Psoas muscle (tissue), 8 donors: ENCODE data around the gene SOCS7. TPM values are rescaled to one million over a fixed set of nuclear protein-coding genes. Genes with fewer than 3 reads are reported as not detected.
A peak's percentile ranks its signal among the peaks of the same experiment; 100 is the strongest.

ENCODE experiments used
- ATAC-seq, 4 donors: fragments of 200-7000 bp; cut with Tn5 transposase; one replicate each; pipeline ENCODE4 v1.9.1; 2020; ENCODE audit warnings: moderate library complexity in 3 of 4, mild to moderate bottlenecking in 2 of 4
- DNase-seq, 2 donors: peaks; one replicate each; pipeline ENCODE4 v3.0.0-alpha.2; 2020
- H3K27ac ChIP-seq: fragments of 200-600 bp; one replicate; pipeline ENCODE4 v1.8.0; 2022
- H3K27me3 ChIP-seq, 3 donors: fragments of 200-600 bp in 1 of 3; one replicate each; pipeline versions ENCODE4 v1.6.1 to v1.8.0; 2013 to 2022; ENCODE audit warnings: low read length in 2 of 3, mild to moderate bottlenecking in 2 of 3, moderate library complexity in 1 of 3; ENCODE audit not compliant: insufficient read depth in 3 of 3
- H3K36me3 ChIP-seq, 2 donors: fragments of 200-600 bp in 1 of 2; one replicate each; pipeline versions ENCODE4 v1.6.1 to v1.8.0; 2013 to 2022; ENCODE audit warnings: low read depth in 1 of 2, mild to moderate bottlenecking in 1 of 2, moderate library complexity in 1 of 2; ENCODE audit not compliant: insufficient read depth in 1 of 2
- H3K4me1 ChIP-seq: fragments of 200-600 bp; one replicate; pipeline ENCODE4 v1.8.0; 2022
- H3K4me3 ChIP-seq: fragments of 200-600 bp; one replicate; pipeline ENCODE4 v1.8.0; 2022; ENCODE audit warnings: mild to moderate bottlenecking
- H3K9me3 ChIP-seq: fragments of 200-600 bp; one replicate; pipeline ENCODE4 v1.8.0; 2022
- WGBS, 3 donors: extraction: QIAGEN DNeasy Blood & Tissue Kit; methylation state at CpG; one replicate each; pipeline versions ENCODE4 v1.1.6 to v1.1.7; 2013; 5-methylcytosine and 5-hydroxymethylcytosine counted together
- intact Hi-C, 2 donors: fragments of 100-400 bp; cut with DNase I; formaldehyde crosslinking; loops; one replicate each; pipeline versions ENCODE4 v1.11.0 to v1.14.2; 2022
- polyA plus RNA-seq, 3 donors: library from polyadenylated mRNA; stranded (reverse); fragments of 200-250 nt; gene quantifications; one replicate each; pipeline ENCODE4 v1.2.3, GENCODE V29; 2013
- total RNA-seq, 4 donors: library from RNA; stranded (reverse); fragmentation: NEBNext Ultra II Directional in 2 of 4; extraction: Animal tissue kit (Norgen Biotek cat#: 25700) in 2 of 4; gene quantifications; one replicate each; pipeline versions ENCODE4 v1.2.1 to v1.2.4, GENCODE V29; 2021 to 2023
- TF ChIP-seq, protein P1 (sequence below): fragments of 200-600 bp; IDR thresholded peaks from one replicate; pipeline ENCODE4 v1.8.0; 2022; ENCODE audit warnings: antibody characterized with exemption
- donor health status: healthy with polysubstance abuse.
- donor health status: DM: no; HTN: no; CAD: no; lungs with moderate emphysema.
- donor health status: Bipolar disorder and iron deficiency.
- donor health status: healthy.
- donor health status: DM: yes; HTN: yes; CAD: no.
- donor health status: DM: no; HTN: no; CAD: no.
- donor health status: DM: no; HTN: no; CAD: no.
- donor health status: DM: yes; HTN: yes; CAD: no.

SOCS7 gene
- total and polyA plus RNA-seq, 7 donors, result 6.6 to 28.9 (median 23.9) TPM

DNA sequence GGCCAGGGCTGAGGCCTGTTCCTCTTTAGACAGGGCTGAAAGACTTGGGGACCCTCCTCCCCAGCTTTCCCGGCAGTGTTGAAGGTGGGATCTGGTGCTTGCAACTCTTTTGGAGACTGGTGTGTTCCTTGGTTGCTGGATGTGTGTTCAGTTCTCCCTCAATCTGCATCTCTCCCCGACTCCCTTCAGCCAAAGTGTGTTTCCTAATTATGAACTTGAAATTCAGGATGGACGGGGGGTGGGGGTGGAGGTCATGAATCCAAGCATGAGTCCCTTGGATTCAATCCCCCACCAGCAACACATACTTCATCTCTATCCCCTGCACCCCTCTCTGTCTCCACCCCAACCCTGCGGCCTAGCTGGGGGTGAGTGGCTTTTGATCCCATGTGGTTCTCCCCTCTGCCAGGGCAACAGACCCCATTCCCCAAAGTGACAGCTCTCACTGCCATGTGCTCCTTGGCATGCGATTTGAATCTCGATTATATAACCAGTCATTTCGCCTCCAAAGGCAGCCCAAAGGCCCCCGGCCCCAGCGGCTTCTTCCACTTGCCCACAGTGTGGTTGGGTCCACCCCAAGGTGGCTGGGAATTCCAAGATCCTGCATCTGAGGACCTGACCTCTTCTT lies 77.9 kb downstream of the SOCS7 start:
- TF ChIP-seq, protein P1, sequence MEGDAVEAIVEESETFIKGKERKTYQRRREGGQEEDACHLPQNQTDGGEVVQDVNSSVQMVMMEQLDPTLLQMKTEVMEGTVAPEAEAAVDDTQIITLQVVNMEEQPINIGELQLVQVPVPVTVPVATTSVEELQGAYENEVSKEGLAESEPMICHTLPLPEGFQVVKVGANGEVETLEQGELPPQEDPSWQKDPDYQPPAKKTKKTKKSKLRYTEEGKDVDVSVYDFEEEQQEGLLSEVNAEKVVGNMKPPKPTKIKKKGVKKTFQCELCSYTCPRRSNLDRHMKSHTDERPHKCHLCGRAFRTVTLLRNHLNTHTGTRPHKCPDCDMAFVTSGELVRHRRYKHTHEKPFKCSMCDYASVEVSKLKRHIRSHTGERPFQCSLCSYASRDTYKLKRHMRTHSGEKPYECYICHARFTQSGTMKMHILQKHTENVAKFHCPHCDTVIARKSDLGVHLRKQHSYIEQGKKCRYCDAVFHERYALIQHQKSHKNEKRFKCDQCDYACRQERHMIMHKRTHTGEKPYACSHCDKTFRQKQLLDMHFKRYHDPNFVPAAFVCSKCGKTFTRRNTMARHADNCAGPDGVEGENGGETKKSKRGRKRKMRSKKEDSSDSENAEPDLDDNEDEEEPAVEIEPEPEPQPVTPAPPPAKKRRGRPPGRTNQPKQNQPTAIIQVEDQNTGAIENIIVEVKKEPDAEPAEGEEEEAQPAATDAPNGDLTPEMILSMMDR, result no peak
- H3K9me3 ChIP-seq, result no peaks in the 10 kb centered on the region
- H3K27ac ChIP-seq, result peak overlapping the region; percentile 91
- peaks cover 40% of the 10 kb centered on the region for H3K4me1 ChIP-seq
- H3K36me3 ChIP-seq, result peaks cover 0 to 3% of the 10 kb centered on the region in 2 donors
- intact Hi-C loops, result loop anchor here (5.0 to 10.0 kb wide), 2 partner anchors 38 to 55 kb away; no protein-coding TSS in a partner anchor
- WGBS, 3 donors, result 41 to 48% (median 47%) methylated on average over 9 of the region's 9 CpGs
- no peaks in the 10 kb centered on the region for H3K27me3 ChIP-seq
- DNase-seq, result no peak
- ATAC-seq, result no peak
- H3K4me3 ChIP-seq, result peak overlapping the region; percentile 95

DNA sequence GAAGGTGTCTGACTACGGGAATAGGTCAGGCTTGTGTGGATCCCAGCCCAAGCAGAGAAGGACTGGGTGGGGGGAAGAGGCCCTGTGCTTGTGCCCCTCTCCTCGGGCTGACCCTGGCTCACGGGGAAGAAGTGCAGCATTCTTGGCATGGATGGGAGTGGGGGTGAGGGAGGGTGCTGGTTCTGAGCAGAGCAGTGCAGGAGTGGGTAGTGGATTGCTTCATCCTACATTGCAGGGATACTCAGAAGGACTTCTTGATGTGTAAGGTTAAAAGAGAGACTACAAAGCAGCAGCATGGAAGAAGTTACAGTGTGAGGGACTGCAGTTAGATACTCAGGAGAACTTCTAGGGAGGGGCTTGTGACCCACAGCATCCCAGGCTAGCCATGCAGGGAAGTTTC lies 78.7 kb downstream of the SOCS7 start:
- peak overlapping the region; percentile 91 for H3K27ac ChIP-seq
- TF ChIP-seq, protein P1, result no peak
- WGBS, 3 donors, result 15 to 33% (median 32%) methylated on average over 3 of the region's 3 CpGs
- H3K9me3 ChIP-seq, result no peaks in the 10 kb centered on the region
- peaks cover 0 to 3% of the 10 kb centered on the region in 2 donors for H3K36me3 ChIP-seq
- peaks cover 40% of the 10 kb centered on the region for H3K4me1 ChIP-seq
- no peak for DNase-seq
- H3K4me3 ChIP-seq, result peak overlapping the region; percentile 95
- ATAC-seq, result peak; percentile 23 to 61 (median 50)
- no peaks in the 10 kb centered on the region for H3K27me3 ChIP-seq
- intact Hi-C loops, result no loop called here

DNA sequence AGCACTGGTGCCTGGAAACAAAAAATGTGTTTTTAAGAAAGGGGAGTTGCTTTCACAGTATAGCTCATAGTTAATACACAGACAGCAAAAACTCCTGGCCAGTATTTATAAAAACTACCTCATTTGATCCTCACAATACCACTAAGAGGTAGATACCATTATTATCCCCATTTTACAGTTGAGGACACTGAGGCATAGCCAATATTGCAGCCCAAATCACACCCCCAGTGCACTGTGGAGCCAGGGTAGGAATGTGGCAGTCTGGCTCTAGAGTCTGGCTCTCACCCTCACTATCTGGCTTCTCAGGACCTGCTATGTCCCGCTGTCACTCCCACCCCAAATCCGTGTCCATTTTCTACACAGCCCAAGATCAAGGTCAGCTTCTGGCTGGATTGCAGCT lies 79.2 kb downstream of the SOCS7 start:
- DNase-seq (no peak), ATAC-seq (no peak)
- peak overlapping the region; percentile 91 for H3K27ac ChIP-seq
- H3K27me3 ChIP-seq, result no peaks in the 10 kb centered on the region
- intact Hi-C loops, result no loop called here
- no peaks in the 10 kb centered on the region for H3K9me3 ChIP-seq
- H3K4me3 ChIP-seq, result no peak overlapping the region
- H3K4me1 ChIP-seq, result peaks cover 39% of the 10 kb centered on the region
- TF ChIP-seq, protein P1, result no peak
- H3K36me3 ChIP-seq, result peaks cover 0 to 3% of the 10 kb centered on the region in 2 donors
- 49 to 74% (median 61%) methylated on average over 2 of the region's 2 CpGs for WGBS, 3 donors

DNA sequence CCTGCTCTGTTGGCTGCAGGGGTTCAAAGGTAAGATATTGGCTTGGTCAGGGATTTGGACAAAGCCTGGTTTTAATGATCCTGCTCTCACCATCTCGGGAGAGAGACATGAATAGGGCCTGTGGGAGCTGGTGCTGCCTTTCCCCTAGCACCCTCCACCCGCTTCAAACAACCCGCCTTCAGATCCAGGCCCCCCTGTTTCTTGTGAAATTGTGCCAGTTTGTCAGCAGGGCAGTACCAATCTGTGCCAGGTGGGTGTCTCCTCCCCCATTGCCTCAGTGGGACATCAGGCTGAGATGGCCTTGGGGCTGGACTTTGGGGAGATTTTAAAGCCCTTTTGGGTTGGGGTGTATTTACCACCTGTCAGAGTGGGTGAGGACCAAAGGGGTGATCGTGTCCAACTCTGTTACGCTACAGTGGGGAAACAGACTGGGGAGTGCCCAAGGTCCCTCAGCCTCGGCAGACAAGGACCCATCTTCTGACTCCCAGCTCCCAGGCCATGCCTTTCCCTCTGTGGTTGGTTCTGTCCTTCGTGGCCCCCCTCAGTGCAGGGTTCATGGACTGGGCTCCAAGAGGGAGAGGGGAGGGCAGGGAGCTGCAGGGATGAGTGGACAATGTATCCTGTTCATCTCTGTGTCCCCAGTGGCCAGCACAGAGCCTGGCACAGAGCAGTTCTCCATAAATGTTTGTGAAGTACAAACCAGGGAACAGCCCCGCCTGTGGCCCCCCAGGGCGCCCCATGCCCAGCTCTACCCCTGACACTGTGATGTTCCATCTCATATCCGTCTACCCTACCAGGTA lies 79.9 kb downstream of the SOCS7 start:
- Histone ChIP-seq H3K36me3 (peaks cover 0 to 3% of the 10 kb centered on the region in 2 donors), H3K27me3 (no peaks in the 10 kb centered on the region), H3K27ac (no peak overlapping the region), H3K4me3 (no peak overlapping the region), H3K9me3 (no peaks in the 10 kb centered on the region), H3K4me1 (peaks cover 32% of the 10 kb centered on the region)
- ATAC-seq (no peak), DNase-seq (no peak)
- intact Hi-C loops, result no loop called here
- 70 to 85% (median 75%) methylated on average over 10 of the region's 10 CpGs for WGBS, 3 donors
- TF ChIP-seq, protein P1, result no peak
